ENCODE measurements around the gene TPSG1.
"Not testable (repeated sequence)": the region's sequence is repeated elsewhere in the genome, so short reads cannot be mapped to it uniquely, and the experiment has no call there.

- TF ChIP-seq CTCF, EZH2, EZH2phosphoT487 (IDR thresholded peaks at IDR 0.05): not testable (repeated sequence)
Observed at GRCh38 chr16:1241081-1241480, 16.0 kb upstream of the TPSG1 start.

Data from neural progenitor cell (in vitro differentiated cells).